HG03097 (cell line): ENCODE data around the gene LZTS2.

Experiments
- ATAC-seq: cut with Tn5 transposase; IDR thresholded peaks from one replicate; pipeline ENCODE4 v1.9.1; 2021; ENCODE audit not compliant: unreplicated experiment, low FRiP score

The LZTS2 gene

DNA sequence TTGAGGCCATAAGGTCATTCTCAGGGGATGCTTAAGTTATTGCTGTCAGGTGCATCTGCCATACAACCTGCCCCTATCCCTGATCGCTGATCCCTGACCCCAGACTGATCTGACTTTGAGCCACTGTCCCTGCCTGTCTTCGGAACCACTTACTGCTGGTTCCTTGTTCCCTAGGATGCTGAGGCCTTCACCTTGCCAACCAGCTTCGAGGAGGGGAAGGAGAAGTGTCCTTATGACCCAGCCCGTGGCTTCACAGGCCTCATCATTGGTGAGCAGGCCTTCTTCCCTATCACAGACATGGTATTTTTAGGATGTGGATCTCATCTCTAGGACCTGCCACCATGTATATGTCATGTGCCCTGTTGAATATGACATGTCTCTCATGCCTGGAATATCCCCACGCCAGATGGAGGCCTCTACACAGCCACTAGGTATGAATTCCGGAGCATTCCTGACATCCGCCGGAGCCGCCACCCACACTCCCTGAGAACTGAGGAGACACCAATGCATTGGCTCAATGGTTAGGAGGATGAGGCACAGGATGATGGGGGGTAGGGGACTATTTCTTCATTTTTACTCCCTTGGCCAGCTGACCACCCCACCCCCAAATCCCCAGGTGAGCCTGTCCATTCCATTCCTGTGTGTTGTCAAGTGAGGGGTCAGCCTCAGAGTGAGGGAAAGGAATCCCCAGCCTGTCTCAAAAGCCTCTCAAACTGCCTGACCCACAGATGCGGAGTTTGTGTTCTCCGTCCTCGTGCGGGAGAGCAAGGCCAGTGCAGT lies 21.3 kb upstream of the LZTS2 start:
- no peak for ATAC-seq

- ATAC-seq = no peak
Observed at GRCh38 chr10:100978901-100979195, 20.8 kb upstream of the LZTS2 start.

- no peak for ATAC-seq
Observed at GRCh38 chr10:100979791-100980272, 19.8 kb upstream of the LZTS2 start.

- ATAC-seq = no peak
Observed at GRCh38 chr10:100980311-100980710, 19.3 kb upstream of the LZTS2 start.

DNA sequence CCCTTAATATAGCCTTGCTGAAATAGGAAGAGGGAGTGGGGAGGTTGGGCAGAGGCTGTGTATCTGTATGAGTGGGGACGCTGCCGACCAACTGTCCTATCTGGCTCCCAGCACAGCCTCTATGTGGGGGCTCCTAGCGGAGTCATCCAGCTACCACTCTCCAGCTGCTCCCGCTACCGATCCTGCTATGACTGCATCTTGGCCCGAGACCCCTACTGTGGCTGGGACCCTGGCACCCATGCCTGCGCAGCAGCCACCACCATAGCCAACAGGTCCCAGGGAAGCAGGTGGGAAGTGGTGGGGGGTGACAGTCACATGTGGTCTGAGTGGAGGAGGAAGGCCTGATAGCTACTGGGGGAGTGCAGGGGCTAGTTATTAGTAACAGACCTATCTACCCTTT lies 18.9 kb upstream of the LZTS2 start:
- ATAC-seq = no peak

GRCh38 chr10:100981178-100981772 lies 18.3 kb upstream of the LZTS2 start:
- ATAC-seq = no peak

GRCh38 chr10:100982916-100983830 lies 16.4 kb upstream of the LZTS2 start:
- ATAC-seq = no peak

- no peak for ATAC-seq
Observed at GRCh38 chr10:100983868-100984671, 15.5 kb upstream of the LZTS2 start.

- ATAC-seq = no peak
Observed at GRCh38 chr10:100984672-100985177, 14.9 kb upstream of the LZTS2 start.

- ATAC-seq = no peak
Observed at GRCh38 chr10:100985336-100985735, 14.3 kb upstream of the LZTS2 start.

DNA sequence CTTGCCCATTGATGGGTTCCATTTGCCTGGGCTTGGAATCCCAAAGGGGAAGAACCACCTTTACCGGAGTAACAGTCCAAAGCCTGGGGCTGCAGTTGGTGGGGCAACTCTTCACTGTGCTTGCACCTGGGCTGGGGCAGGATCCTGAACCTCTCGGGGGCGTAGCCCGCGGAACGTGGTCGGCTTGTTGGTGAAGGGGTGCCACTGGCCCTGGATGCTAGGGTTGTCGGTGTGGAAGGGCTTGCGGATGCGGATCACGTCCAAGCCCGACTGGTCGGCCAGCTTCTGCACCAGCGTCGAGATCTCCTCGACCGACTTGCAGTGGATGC lies 13.0 kb upstream of the LZTS2 start:
- no peak for ATAC-seq

DNA sequence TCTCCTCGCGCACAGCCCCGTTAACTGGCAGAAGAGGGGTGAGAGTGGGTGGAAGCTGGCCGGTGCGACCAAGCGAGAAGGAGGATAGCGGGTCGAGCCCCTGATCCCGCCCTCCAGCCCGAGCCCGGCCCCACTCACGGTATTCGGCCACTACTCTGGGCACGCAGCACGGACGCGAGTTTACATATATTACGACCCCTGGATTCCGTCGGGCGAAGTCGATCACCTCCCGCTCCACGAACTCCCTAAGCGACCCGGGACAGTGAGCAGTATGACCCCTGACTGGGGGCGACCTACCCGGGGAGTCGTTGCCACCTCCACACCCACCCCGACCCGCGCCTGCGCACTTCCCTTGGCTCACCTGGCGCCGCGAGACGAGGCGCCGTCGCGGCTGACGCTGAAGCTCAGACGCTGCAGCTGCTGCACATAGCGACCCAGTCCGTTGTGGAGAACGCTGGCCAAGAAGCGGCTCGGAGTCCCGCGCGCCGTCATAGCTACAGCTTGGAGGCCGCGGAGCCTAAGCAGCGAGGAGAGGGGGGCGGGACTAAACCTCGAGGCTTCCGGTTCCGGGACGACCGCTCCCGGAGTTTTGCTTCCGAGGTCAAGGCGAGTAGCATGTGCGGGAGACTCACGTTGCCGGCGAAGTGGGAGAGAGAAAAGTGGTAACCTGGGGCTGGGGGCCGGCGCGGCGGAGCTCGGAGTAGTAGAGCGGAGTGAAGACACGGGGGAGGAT lies 12.5 kb upstream of the LZTS2 start, which contains the start of the genes MRPL43 and TWNK:
Gene MRPL43, minus strand, starts transcription at position 546 of the 733 bp plus-strand sequence. Its CDS starts 54 bp downstream, at position 492.
Gene TWNK, plus strand, starts transcription at position 592 of the 733 bp plus-strand sequence. CDS start 668 bp downstream, outside the sequence.
- peak; percentile 62 for ATAC-seq

- ATAC-seq = no peak
Observed at GRCh38 chr10:100987685-100988049, 11.9 kb upstream of the LZTS2 start.

GRCh38 chr10:100988166-100988565 lies 11.4 kb upstream of the LZTS2 start:
- ATAC-seq = no peak

GRCh38 chr10:100989088-100989487 lies 10.5 kb upstream of the LZTS2 start:
- ATAC-seq = no peak

DNA sequence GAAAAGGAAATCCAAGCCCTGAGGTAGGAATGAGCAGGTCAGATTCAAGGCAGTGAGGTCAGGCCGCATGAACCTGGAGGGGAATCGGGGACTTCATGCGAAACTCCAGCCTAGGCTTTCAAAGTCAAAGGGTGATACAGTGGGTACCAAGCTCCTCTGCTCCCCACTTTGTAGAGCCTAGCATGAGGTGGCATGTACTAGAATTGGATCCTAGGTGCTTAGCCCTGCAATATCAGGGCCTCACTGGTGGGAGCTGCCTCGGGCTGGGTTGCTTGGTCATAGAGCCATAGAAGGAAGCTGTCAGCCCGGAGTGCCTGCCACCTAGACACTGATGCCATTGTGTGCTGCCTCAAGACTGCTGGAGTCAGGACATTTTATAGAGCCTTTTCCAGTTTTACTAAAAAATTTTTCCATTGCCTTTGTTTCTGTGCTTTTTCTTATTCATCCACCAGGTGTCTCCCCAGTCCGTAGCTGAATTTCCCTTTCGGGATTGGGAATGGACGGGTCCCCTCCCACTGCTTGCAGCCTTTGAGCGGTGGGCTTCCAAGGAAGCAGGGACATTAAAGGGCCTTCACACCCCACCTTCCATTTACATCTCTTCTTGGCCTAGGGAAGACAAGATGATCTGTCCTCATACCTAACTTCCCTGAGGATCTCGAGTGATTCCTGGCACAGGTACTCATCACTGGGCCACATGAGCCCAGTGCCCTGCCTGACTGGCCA lies 5.5 kb upstream of the LZTS2 start:
- no peak for ATAC-seq

DNA sequence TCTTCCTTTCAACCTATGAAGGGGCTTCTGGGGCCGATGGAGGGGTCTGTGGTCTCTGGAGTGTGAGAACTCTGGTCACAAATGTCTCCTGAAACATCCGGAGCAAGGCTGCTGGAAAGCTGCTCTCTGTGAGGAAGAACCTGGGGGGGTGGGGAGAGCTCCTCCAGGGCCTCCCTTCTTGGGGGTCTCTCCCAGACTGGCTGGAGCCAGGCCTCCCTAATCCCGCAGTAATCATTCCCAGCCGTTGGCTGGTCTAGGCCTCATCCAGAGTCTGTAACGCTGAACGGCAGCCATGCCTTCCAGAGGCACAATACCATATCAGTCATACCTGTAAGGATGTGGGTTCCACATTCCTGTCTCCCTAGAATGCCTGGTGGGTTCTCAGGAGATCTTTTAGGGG lies 4.4 kb upstream of the LZTS2 start:
- no peak for ATAC-seq

DNA sequence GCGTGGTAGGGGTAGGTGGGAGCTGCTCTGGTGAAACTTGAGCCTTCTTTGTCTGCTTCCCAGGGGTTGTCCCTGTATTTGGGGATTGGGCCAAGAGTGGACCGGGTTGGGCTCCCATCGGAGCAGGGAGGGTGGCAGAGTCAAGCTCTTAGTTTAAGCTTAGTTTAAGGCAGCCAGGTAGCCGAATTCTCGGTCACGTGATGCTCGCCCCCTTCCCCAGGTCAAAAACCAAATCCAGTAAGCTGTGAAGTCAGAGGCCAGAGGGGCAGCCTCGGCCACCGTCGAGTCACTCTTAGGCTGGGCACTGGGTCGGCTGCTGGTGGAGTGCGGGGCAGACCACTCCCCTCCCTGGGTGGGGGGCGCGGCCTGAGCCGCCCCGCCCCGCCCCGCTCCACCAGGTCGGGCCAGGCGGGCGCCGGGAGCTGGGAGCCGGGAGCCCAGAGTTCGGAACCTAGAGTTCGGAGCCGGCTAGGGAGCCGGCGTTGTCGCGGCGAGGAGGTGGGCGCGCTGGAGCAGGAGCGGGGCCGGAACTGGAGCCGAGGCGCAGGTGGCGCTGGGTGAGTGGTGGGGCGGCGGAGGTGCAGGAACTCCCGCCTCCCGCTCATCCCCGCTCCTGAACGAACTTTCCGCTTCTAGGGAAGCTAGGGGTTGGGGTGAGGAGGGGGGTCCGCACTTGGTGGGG lies 2.8 kb upstream of the LZTS2 start:
- ATAC-seq = no peak
